Measurements from ENCODE around the gene MACROH2A1. TPM values are rescaled to one million over a fixed set of nuclear protein-coding genes. Genes with fewer than 3 reads are reported as not detected.
"Not testable (repeated sequence)": the region's sequence is repeated elsewhere in the genome, so short reads cannot be mapped to it uniquely, and the experiment has no call there.

MACROH2A1 gene
- total RNA-seq, 1 donor, result 337 TPM

- Histone ChIP-seq H3K4me3 (ENCODE audit: low read length) (no peak overlapping the region), H3K27me3 (ENCODE audit: insufficient read depth, low read length) (no peaks in the 10 kb centered on the region), H3K4me1 (ENCODE audit: insufficient read depth, low read length) (peaks cover 7% of the 10 kb centered on the region), H3K9me3 (ENCODE audit: low read depth, low read length) (no peaks in the 10 kb centered on the region)
These were observed 34.4 kb downstream of the MACROH2A1 start for GRCh38 chr5:135364421-135365262.

- not testable (repeated sequence) for H3K4me3 ChIP-seq (ENCODE audit: low read length); H3K9me3 ChIP-seq (ENCODE audit: low read depth, low read length); H3K27me3 ChIP-seq (ENCODE audit: insufficient read depth, low read length); H3K4me1 ChIP-seq (ENCODE audit: insufficient read depth, low read length)
These were observed 35.7 kb downstream of the MACROH2A1 start for GRCh38 chr5:135363342-135363741.

- Histone ChIP-seq H3K27me3 (ENCODE audit: insufficient read depth, low read length) (no peaks in the 10 kb centered on the region), H3K4me1 (ENCODE audit: insufficient read depth, low read length) (peaks cover 7% of the 10 kb centered on the region), H3K9me3 (ENCODE audit: low read depth, low read length) (no peaks in the 10 kb centered on the region), H3K4me3 (ENCODE audit: low read length) (no peak overlapping the region)
These were observed 36.9 kb downstream of the MACROH2A1 start for GRCh38 chr5:135362102-135362501.

GRCh38 chr5:135360278-135361274 is 38.5 kb downstream of the MACROH2A1 start:
- Histone ChIP-seq H3K4me1 (ENCODE audit: insufficient read depth, low read length) (peaks cover 7% of the 10 kb centered on the region), H3K27me3 (ENCODE audit: insufficient read depth, low read length) (no peaks in the 10 kb centered on the region), H3K4me3 (ENCODE audit: low read length) (no peak overlapping the region), H3K9me3 (ENCODE audit: low read depth, low read length) (no peaks in the 10 kb centered on the region)

GRCh38 chr5:135359374-135360165 is 39.5 kb downstream of the MACROH2A1 start:
- H3K9me3 ChIP-seq (ENCODE audit: low read depth, low read length), result no peaks in the 10 kb centered on the region
- H3K27me3 ChIP-seq (ENCODE audit: insufficient read depth, low read length), result no peaks in the 10 kb centered on the region
- peaks cover 7% of the 10 kb centered on the region for H3K4me1 ChIP-seq (ENCODE audit: insufficient read depth, low read length)
- H3K4me3 ChIP-seq (ENCODE audit: low read length), result no peak overlapping the region

- no peaks in the 10 kb centered on the region for H3K27me3 ChIP-seq (ENCODE audit: insufficient read depth, low read length)
- H3K4me3 ChIP-seq (ENCODE audit: low read length), result no peak overlapping the region
- H3K9me3 ChIP-seq (ENCODE audit: low read depth, low read length), result no peaks in the 10 kb centered on the region
- peaks cover 5% of the 10 kb centered on the region for H3K4me1 ChIP-seq (ENCODE audit: insufficient read depth, low read length)
These were observed 41.3 kb downstream of the MACROH2A1 start for GRCh38 chr5:135357685-135358084.

- H3K9me3 ChIP-seq (ENCODE audit: low read depth, low read length), result no peaks in the 10 kb centered on the region
- no peak overlapping the region for H3K4me3 ChIP-seq (ENCODE audit: low read length)
- H3K4me1 ChIP-seq (ENCODE audit: insufficient read depth, low read length), result peaks cover 5% of the 10 kb centered on the region
- H3K27me3 ChIP-seq (ENCODE audit: insufficient read depth, low read length), result no peaks in the 10 kb centered on the region
These were observed 42.3 kb downstream of the MACROH2A1 start for GRCh38 chr5:135356522-135357318.

- Histone ChIP-seq H3K9me3 (ENCODE audit: low read depth, low read length) (no peaks in the 10 kb centered on the region), H3K4me1 (ENCODE audit: insufficient read depth, low read length) (peaks cover 1% of the 10 kb centered on the region), H3K4me3 (ENCODE audit: low read length) (no peak overlapping the region), H3K27me3 (ENCODE audit: insufficient read depth, low read length) (no peaks in the 10 kb centered on the region)
These were observed 43.9 kb downstream of the MACROH2A1 start for GRCh38 chr5:135355169-135355568.

- Histone ChIP-seq H3K4me3 (ENCODE audit: low read length) (no peak overlapping the region), H3K27me3 (ENCODE audit: insufficient read depth, low read length) (no peaks in the 10 kb centered on the region), H3K4me1 (ENCODE audit: insufficient read depth, low read length) (no peaks in the 10 kb centered on the region), H3K9me3 (ENCODE audit: low read depth, low read length) (no peaks in the 10 kb centered on the region)
These were observed 44.9 kb downstream of the MACROH2A1 start for GRCh38 chr5:135353952-135354721.

- Histone ChIP-seq H3K9me3 (ENCODE audit: low read depth, low read length) (no peaks in the 10 kb centered on the region), H3K4me3 (ENCODE audit: low read length) (no peak overlapping the region), H3K27me3 (ENCODE audit: insufficient read depth, low read length) (no peaks in the 10 kb centered on the region), H3K4me1 (ENCODE audit: insufficient read depth, low read length) (no peaks in the 10 kb centered on the region)
These were observed 48.5 kb downstream of the MACROH2A1 start for GRCh38 chr5:135350536-135350935.

- no peaks in the 10 kb centered on the region for H3K27me3 ChIP-seq (ENCODE audit: insufficient read depth, low read length)
- H3K4me3 ChIP-seq (ENCODE audit: low read length), result no peak overlapping the region
- H3K9me3 ChIP-seq (ENCODE audit: low read depth, low read length), result no peaks in the 10 kb centered on the region
- no peaks in the 10 kb centered on the region for H3K4me1 ChIP-seq (ENCODE audit: insufficient read depth, low read length)
These were observed 49.1 kb downstream of the MACROH2A1 start for GRCh38 chr5:135349886-135350285.

GRCh38 chr5:135349451-135349850 is 49.6 kb downstream of the MACROH2A1 start:
- no peaks in the 10 kb centered on the region for H3K9me3 ChIP-seq (ENCODE audit: low read depth, low read length)
- H3K4me3 ChIP-seq (ENCODE audit: low read length), result no peak overlapping the region
- no peaks in the 10 kb centered on the region for H3K27me3 ChIP-seq (ENCODE audit: insufficient read depth, low read length)
- no peaks in the 10 kb centered on the region for H3K4me1 ChIP-seq (ENCODE audit: insufficient read depth, low read length)

GRCh38 chr5:135348918-135349317 is 50.1 kb downstream of the MACROH2A1 start:
- no peaks in the 10 kb centered on the region for H3K4me1 ChIP-seq (ENCODE audit: insufficient read depth, low read length)
- no peaks in the 10 kb centered on the region for H3K9me3 ChIP-seq (ENCODE audit: low read depth, low read length)
- H3K4me3 ChIP-seq (ENCODE audit: low read length), result no peak overlapping the region
- no peaks in the 10 kb centered on the region for H3K27me3 ChIP-seq (ENCODE audit: insufficient read depth, low read length)
